ENCODE measurements around the gene TBC1D7. TPM values are rescaled to one million over a fixed set of nuclear protein-coding genes. Genes with fewer than 3 reads are reported as not detected.

The TBC1D7 gene
- total RNA-seq, 1 experiment from 2014 or later = 35.2 TPM

DNA sequence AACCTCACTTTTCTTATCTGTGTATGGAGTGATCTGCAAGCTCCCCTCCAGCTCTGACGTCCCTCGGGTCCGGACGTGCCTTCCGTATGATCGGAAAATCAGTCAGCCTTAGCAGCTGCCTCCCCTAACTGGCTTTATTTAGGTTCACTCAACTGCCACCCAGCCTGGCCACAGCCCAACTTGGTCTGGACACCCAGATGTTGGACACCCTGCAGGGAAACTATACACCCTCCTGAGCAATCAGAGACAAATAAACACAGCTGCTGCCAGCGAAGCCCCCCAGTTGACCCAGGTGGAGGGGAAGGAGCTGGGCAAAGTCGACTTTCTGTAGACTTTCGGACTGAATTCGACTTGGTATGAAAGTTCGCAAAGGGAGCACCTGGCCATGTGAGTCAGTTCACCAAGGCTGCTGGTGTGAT lies 28.9 kb downstream of the TBC1D7 start:
- no peaks in the 10 kb centered on the region for H3K27me3 ChIP-seq (ENCODE audit: control insufficient read depth, insufficient read depth, low read length)
- H3K36me3 ChIP-seq (replicated peaks; ENCODE audit: control insufficient read depth, insufficient read depth, low read length) = peaks cover 19% of the 10 kb centered on the region
- H3K4me3 ChIP-seq (ENCODE audit: insufficient read depth, low read depth, low read length) = no peak overlapping the region
- DNase-seq = no peak

DNA sequence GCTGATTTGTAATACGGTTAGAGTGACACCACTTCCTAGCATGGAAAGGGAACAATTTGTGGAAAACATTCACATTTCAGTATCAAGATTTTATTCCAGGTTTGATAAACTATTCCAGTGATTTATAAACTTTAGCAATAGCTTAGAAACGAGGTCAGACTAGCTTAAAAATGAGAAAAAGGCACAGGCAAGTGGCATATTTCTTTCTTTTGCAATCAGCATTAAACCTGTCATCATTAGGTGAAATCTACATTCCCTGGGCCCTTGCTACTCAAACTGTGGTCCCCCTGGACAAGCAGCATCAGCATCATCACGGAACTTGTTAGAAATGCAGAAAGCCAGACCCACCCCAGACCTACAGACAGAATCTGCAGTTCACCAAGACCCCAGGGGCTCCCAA lies 29.9 kb downstream of the TBC1D7 start:
- no peak for DNase-seq
- Histone ChIP-seq H3K4me3 (ENCODE audit: insufficient read depth, low read depth, low read length) (no peak overlapping the region), H3K36me3 (replicated peaks; ENCODE audit: control insufficient read depth, insufficient read depth, low read length) (peaks cover 24% of the 10 kb centered on the region), H3K27me3 (ENCODE audit: control insufficient read depth, insufficient read depth, low read length) (no peaks in the 10 kb centered on the region)

DNA sequence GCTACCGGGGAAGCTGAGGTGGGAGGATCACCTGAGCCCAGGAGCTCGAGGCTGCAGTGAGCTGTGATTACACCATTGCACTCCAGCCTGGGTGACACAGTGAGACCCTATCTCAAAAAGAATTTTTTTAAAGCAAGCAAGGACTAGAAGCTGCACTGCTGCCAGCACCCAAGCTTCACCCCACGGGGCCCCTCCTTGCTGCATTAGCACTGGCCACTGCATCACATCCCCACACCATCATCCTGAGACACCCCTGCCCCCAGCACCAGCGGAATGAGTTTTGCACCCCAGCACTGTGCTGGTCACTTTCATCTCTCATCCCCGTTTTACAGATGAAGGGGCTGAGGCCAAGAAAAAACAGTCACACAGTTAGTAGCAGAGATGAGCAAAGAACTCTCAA lies 30.9 kb downstream of the TBC1D7 start:
- DNase-seq = no peak
- Histone ChIP-seq H3K36me3 (replicated peaks; ENCODE audit: control insufficient read depth, insufficient read depth, low read length) (peaks cover 17% of the 10 kb centered on the region), H3K4me3 (ENCODE audit: insufficient read depth, low read depth, low read length) (no peak overlapping the region), H3K27me3 (ENCODE audit: control insufficient read depth, insufficient read depth, low read length) (no peaks in the 10 kb centered on the region)

DNA sequence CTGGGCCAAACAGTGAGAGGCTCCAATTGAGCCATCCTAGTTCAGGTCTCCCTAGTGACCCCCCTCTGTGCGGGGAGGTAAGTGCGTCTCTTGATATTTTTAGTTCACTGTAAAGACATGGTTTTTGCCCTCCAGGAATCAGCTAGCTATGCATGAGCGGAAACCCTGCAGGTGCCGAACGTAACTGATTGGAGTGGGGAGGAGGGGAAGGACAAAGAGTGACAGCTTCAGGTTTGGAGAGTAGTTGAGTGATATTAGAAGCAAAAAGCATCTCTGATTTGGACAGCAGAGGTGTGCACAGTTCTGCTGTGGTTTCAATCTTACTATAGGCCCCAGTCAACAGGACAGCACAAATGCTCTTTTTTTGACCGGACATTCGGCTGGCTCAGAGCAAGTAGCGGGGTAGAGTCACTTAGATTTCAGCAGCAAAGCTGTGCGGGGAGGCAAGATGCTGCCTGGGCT lies 31.8 kb downstream of the TBC1D7 start:
- DNase-seq = no peak
- peaks cover 15% of the 10 kb centered on the region for H3K36me3 ChIP-seq (replicated peaks; ENCODE audit: control insufficient read depth, insufficient read depth, low read length)
- no peaks in the 10 kb centered on the region for H3K27me3 ChIP-seq (ENCODE audit: control insufficient read depth, insufficient read depth, low read length)
- no peak overlapping the region for H3K4me3 ChIP-seq (ENCODE audit: insufficient read depth, low read depth, low read length)

DNA sequence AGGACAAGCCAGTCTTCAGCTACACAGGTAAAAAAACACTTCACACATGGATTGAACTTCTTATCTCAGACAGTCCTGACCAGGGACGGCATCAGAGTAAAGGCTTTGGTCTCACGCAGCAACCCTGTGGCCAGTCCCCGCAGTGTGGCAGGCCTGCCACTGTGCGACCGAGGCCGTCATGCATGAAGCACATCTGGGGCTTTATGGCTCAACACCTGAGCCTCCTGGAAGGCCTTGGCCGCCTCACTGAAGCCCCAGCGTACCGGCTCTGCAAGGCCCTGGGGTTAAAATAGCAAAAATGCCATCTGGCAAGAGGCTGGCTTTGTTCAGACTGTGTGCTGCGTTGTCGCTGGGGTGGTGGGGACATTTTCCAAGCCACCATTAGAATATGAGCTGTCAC lies 32.8 kb downstream of the TBC1D7 start:
- peaks cover 15% of the 10 kb centered on the region for H3K36me3 ChIP-seq (replicated peaks; ENCODE audit: control insufficient read depth, insufficient read depth, low read length)
- H3K4me3 ChIP-seq (ENCODE audit: insufficient read depth, low read depth, low read length) = no peak overlapping the region
- no peak for DNase-seq
- no peaks in the 10 kb centered on the region for H3K27me3 ChIP-seq (ENCODE audit: control insufficient read depth, insufficient read depth, low read length)

DNA sequence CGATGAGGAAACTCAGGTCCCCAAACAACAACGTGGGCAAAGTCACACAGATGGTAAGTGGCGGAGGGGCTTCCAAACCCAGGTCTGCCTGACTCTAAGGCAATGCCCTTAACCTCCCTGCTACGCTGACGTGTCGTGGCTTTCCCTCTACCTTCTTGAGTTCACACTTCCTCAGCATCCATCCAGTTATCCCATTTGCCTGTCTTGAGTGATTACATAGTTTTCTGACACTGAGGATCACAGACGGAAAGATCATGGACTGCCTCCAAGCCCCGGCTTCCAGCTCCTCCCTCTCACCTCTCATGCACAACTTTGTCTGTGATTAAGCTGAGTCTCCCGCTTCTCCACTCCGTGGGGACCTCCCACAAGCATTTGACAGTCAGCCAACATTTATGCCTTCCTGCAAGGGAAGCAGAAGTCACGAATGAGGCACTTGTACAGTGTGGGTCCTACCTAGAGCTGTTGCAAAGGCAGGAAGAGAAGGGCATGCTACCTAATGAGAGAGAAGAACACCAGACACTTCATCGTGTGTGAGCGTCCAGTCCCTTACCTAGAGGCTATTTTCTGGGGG lies 33.8 kb downstream of the TBC1D7 start:
- DNase-seq = no peak
- Histone ChIP-seq H3K36me3 (replicated peaks; ENCODE audit: control insufficient read depth, insufficient read depth, low read length) (peaks cover 13% of the 10 kb centered on the region), H3K4me3 (ENCODE audit: insufficient read depth, low read depth, low read length) (no peak overlapping the region), H3K27me3 (ENCODE audit: control insufficient read depth, insufficient read depth, low read length) (no peaks in the 10 kb centered on the region)

DNA sequence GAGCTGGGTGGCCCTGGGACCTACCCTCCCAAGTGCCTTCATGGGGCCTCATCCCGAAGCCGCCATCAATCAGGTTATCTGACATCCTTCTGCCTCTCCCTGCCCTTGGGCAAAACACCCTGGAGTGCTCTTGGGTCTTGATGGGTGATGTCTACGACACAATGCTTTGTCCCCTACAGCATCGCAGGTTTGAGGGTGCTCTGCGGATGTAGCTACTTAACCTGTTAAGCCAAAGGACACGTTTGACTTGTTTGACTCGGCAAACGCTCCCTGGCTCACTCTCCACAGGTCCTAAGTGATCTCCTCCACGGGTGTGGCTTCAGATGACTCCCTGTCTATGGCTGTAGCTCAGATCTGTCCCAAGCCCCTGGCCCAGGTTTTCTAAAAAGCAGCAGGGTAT lies 35.6 kb downstream of the TBC1D7 start:
- H3K4me3 ChIP-seq (ENCODE audit: insufficient read depth, low read depth, low read length) = no peak overlapping the region
- DNase-seq = no peak
- H3K36me3 ChIP-seq (replicated peaks; ENCODE audit: control insufficient read depth, insufficient read depth, low read length) = peaks cover 15% of the 10 kb centered on the region
- H3K27me3 ChIP-seq (ENCODE audit: control insufficient read depth, insufficient read depth, low read length) = no peaks in the 10 kb centered on the region

DNA sequence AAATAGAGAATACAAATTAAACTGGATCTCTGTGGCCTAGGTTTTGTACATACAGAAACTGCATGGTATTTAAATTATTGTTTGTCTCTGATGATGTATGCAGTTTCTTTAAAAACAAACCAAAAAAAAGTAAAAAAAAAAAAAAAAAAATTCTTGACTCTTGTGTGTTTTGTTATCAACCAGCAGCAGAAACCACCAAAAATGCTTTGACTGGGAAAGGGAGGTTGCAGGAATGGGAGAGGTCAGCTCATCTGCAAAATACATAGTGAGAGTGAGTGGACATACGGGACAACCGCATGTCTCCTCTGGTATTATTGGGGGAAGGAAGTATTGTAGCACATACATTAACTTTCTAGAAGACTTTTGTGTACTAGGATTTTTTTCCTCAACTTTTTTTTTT lies 38.0 kb downstream of the TBC1D7 start:
- no peaks in the 10 kb centered on the region for H3K27me3 ChIP-seq (ENCODE audit: control insufficient read depth, insufficient read depth, low read length)
- DNase-seq = no peak
- peaks cover 12% of the 10 kb centered on the region for H3K36me3 ChIP-seq (replicated peaks; ENCODE audit: control insufficient read depth, insufficient read depth, low read length)
- no peak overlapping the region for H3K4me3 ChIP-seq (ENCODE audit: insufficient read depth, low read depth, low read length)

DNA sequence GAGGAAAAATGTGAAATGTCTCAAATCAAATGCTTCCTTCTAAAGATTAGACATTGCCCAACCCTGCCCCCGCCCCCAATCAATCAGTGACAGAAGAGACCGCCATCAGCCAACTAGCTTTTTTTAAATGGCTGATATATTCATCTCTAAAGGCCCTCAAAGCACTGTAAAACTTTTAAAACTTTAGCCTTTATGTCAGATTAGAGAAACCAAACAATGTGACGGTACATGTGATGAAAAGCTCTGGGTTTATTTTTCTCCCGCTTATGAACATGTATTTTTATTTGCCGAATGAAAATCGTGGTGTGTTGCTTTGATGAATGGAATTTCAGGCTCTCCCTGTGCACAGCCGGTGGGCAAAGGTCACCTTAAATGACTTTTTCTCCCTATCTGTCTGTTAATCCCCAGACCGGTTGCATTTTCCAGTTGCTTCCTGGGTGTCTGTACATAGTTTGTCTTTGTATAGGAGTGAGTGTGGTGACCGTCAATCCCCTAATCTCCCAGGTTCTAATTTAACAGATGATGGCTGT lies 38.5 kb downstream of the TBC1D7 start:
- Histone ChIP-seq H3K36me3 (replicated peaks; ENCODE audit: control insufficient read depth, insufficient read depth, low read length) (peaks cover 11% of the 10 kb centered on the region), H3K4me3 (ENCODE audit: insufficient read depth, low read depth, low read length) (no peak overlapping the region), H3K27me3 (ENCODE audit: control insufficient read depth, insufficient read depth, low read length) (no peaks in the 10 kb centered on the region)
- no peak for DNase-seq

DNA sequence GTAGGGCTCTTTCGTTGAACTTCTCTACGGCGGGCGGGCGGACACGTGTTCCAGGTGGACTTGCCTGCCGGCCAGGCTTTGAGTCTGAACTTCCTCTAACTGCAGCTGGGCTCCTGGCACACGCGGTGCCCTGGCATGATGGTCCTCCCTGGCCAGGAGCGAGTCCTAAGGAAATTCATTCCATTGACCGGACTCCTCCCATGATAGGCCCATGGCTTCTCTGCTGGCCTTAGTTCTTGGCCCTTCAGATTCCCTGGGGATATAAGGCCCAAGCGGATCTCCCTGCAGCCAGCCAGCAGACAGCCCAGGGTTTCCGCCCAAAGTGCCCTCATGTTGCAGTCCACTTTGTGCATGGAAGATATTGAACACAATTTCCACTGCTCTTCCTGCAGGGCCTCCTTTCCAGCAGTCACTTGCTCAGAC lies 39.4 kb downstream of the TBC1D7 start:
- no peak overlapping the region for H3K4me3 ChIP-seq (ENCODE audit: insufficient read depth, low read depth, low read length)
- no peak for DNase-seq
- no peaks in the 10 kb centered on the region for H3K27me3 ChIP-seq (ENCODE audit: control insufficient read depth, insufficient read depth, low read length)
- H3K36me3 ChIP-seq (replicated peaks; ENCODE audit: control insufficient read depth, insufficient read depth, low read length) = peaks cover 4% of the 10 kb centered on the region

DNA sequence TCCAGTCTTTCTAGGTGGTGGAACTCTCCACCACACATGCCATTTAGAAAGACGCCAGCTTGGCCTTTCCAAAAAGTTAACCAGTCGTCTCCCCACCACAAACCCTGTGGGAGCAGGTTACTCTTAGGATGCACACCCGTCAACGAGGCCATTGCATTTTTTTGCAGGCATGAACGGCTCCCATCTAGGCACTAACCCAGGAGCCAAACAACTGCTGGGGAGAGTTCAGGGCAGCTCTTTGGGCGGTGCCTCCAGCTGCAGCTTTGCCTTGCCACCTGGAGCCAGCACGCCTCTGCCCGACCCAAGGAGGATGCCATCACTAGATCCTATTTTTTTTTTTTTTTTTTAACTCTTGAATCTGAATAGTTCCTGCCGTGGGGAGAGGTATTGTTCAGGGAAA lies 39.9 kb downstream of the TBC1D7 start:
- DNase-seq = no peak
- H3K4me3 ChIP-seq (ENCODE audit: insufficient read depth, low read depth, low read length) = no peak overlapping the region
- no peaks in the 10 kb centered on the region for H3K27me3 ChIP-seq (ENCODE audit: control insufficient read depth, insufficient read depth, low read length)
- H3K36me3 ChIP-seq (replicated peaks; ENCODE audit: control insufficient read depth, insufficient read depth, low read length) = peaks cover 3% of the 10 kb centered on the region

DNA sequence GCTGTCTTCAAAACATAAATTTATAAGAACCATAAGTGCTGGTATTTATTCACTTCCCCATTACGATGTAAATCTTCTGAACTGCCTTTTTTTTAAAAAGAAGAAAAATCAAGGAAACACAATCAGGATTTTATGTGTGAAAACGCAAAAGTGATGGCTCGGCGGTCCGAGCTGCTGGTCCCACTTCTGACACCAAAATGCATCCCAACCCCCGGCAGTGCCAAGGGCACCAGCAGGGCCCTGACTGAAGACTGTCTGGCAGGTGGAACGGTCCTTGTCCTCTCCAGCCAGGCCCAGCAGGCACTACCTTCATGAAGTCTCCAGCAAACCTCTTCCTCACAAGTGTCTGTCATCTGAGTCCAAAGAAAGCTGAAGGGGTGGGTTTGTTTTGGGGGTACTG lies 41.2 kb downstream of the TBC1D7 start:
- Histone ChIP-seq H3K27me3 (ENCODE audit: control insufficient read depth, insufficient read depth, low read length) (no peaks in the 10 kb centered on the region), H3K4me3 (ENCODE audit: insufficient read depth, low read depth, low read length) (no peak overlapping the region), H3K36me3 (replicated peaks; ENCODE audit: control insufficient read depth, insufficient read depth, low read length) (peaks cover 3% of the 10 kb centered on the region)
- no peak for DNase-seq

DNA sequence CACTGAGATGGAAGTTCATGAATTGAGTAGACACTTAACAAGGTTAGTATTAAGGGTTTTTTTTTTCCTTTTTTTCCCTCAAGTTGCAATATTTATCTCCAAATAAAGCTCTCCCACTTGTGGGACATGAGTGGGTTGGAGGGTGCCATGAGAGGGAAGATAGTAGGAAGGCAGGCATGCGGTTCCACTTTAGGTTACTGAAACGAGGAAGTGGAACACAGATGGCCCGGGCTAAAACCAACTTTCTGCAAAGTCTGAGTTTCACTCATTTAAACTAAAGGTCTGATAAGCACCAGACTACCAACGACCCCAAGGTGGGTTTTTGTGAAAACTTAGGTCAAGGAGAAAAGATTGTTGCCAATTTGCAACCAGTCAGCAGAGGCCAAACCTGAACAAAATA lies 42.2 kb downstream of the TBC1D7 start:
- DNase-seq = no peak
- H3K36me3 ChIP-seq (replicated peaks; ENCODE audit: control insufficient read depth, insufficient read depth, low read length) = peaks cover 3% of the 10 kb centered on the region
- H3K27me3 ChIP-seq (ENCODE audit: control insufficient read depth, insufficient read depth, low read length) = no peaks in the 10 kb centered on the region
- no peak overlapping the region for H3K4me3 ChIP-seq (ENCODE audit: insufficient read depth, low read depth, low read length)

DNA sequence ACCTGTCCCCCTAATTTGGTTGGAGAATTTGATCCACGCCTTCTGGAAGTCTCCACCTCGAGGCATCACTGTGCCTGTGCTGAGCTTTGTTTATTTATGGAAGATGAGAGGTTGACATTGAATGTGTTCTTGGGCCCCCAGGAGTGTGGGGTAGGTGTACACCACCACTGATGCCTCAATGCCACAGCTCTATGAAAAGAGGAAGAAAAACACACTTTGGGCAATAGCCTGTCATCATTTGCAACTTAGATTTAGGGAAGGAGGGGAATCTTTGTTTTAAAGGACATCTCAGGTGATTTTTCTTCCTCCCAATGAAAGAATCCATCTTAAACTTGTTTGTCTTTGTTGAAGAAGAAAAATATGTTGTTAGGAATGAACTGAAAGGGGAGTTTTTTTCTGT lies 42.6 kb downstream of the TBC1D7 start:
- Histone ChIP-seq H3K36me3 (replicated peaks; ENCODE audit: control insufficient read depth, insufficient read depth, low read length) (peaks cover 3% of the 10 kb centered on the region), H3K27me3 (ENCODE audit: control insufficient read depth, insufficient read depth, low read length) (no peaks in the 10 kb centered on the region), H3K4me3 (ENCODE audit: insufficient read depth, low read depth, low read length) (no peak overlapping the region)
- no peak for DNase-seq

DNA sequence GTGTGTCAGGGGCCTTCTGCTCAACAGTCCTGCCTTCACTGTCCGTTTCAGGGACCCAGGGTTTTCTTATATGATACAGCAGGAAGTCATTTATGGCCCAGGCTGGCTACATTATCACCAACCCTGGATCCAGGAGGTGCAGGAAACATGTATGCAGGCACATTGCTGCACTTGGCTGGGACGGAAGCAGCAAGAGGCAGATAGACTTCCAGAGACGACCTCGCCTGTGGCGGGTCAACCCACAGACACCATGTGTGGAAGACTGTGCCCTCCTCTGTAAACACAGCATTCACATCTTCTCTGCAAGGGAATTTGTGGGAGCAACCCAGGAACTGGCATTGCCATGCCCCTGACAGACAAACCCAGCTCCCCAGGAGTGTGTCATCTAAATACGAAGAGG lies 43.7 kb downstream of the TBC1D7 start:
- Histone ChIP-seq H3K27me3 (ENCODE audit: control insufficient read depth, insufficient read depth, low read length) (no peaks in the 10 kb centered on the region), H3K4me3 (ENCODE audit: insufficient read depth, low read depth, low read length) (no peak overlapping the region), H3K36me3 (replicated peaks; ENCODE audit: control insufficient read depth, insufficient read depth, low read length) (peaks cover 1% of the 10 kb centered on the region; the same call in 1 of the 2 replicates)
- DNase-seq = no peak

DNA sequence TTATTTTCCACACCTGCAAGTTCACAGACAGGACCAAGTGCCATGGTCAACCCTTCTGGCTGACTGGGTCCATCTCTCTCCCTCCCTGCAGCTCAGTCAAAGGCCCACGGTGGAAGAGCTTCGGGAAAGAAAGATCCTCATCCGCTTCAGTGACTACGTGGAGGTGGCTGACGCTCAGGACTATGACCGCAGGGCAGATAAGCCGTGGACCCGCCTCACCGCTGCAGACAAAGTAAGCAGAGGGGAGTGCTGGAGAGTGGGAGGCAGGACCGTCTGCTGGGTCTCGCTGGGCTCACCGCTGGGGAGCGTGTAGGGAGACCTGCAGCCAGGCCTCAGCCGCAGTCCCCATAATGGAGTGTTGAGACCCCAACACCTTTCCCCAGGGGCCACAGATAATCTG lies 45.0 kb downstream of the TBC1D7 start:
- no peak for DNase-seq
- Histone ChIP-seq H3K36me3 (replicated peaks; ENCODE audit: control insufficient read depth, insufficient read depth, low read length) (peaks cover 1% of the 10 kb centered on the region; the same call in 1 of the 2 replicates), H3K4me3 (ENCODE audit: insufficient read depth, low read depth, low read length) (no peak overlapping the region), H3K27me3 (ENCODE audit: control insufficient read depth, insufficient read depth, low read length) (no peaks in the 10 kb centered on the region)

Data from H7 (cell line).